ENCODE results near the gene ZBTB4.

ZBTB4 gene

DNA sequence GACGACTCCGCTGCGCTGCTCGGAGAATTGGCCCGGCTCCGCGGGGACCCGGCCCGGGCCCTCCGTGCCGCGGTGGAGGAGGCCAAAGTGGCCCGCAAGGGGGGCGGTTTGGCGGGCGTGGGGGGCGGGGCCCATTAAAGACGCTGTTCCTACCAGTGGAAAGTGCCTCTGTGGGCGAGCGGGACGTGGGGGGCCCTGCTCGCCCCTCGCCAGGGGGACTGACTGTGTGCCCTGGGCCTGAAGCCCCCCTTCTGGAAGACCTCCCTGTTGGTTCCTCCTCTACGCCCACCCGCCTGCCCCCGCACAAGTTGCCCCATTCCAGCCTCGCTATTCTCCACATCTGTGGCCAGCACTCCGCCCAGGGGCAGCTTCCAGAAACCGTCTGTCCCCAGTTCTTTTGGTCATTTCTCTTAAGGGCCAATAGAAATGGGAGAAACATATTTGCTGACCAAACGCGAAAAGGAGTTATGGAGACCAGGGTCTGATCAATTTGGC lies 42.0 kb downstream of the ZBTB4 start:
- Histone ChIP-seq H3K27ac (ENCODE audit: low read length) (no peak overlapping the region), H3K9me3 (ENCODE audit: insufficient read depth, low read length) (no peaks in the 10 kb centered on the region), H4K20me1 (ENCODE audit: insufficient read depth, low read length) (no peaks in the 10 kb centered on the region), H3K4me3 (ENCODE audit: low read length) (no peak overlapping the region), H3K27me3 (ENCODE audit: low read depth, low read length) (0 out of 2 replicates have a peak, but pooled peaks cover 3% of the 10 kb centered on the region), H3K36me3 (replicated peaks; ENCODE audit: low read depth, low read length) (no peaks in the 10 kb centered on the region), H2AFZ (ENCODE audit: low read depth, low read length) (no peak overlapping the region), H3K9ac (ENCODE audit: low read length) (no peak overlapping the region), H3K79me2 (ENCODE audit: low read length) (no peaks in the 10 kb centered on the region), H3K4me1 (ENCODE audit: low read length) (peaks cover 12% of the 10 kb centered on the region), H3K4me2 (ENCODE audit: low read length) (no peak overlapping the region)
- no peak for TF ChIP-seq EZH2phosphoT487 (IDR thresholded peaks at IDR 0.05; ENCODE audit: low read depth)
- TF ChIP-seq, protein P1, sequence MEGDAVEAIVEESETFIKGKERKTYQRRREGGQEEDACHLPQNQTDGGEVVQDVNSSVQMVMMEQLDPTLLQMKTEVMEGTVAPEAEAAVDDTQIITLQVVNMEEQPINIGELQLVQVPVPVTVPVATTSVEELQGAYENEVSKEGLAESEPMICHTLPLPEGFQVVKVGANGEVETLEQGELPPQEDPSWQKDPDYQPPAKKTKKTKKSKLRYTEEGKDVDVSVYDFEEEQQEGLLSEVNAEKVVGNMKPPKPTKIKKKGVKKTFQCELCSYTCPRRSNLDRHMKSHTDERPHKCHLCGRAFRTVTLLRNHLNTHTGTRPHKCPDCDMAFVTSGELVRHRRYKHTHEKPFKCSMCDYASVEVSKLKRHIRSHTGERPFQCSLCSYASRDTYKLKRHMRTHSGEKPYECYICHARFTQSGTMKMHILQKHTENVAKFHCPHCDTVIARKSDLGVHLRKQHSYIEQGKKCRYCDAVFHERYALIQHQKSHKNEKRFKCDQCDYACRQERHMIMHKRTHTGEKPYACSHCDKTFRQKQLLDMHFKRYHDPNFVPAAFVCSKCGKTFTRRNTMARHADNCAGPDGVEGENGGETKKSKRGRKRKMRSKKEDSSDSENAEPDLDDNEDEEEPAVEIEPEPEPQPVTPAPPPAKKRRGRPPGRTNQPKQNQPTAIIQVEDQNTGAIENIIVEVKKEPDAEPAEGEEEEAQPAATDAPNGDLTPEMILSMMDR (IDR thresholded peaks at IDR 0.05; ENCODE audit: low read depth, low read length) = no peak

GRCh38 chr17:7436556-7437368 lies 42.7 kb downstream of the ZBTB4 start:
- Histone ChIP-seq H3K27me3 (ENCODE audit: low read depth, low read length) (0 out of 2 replicates have a peak, but pooled peaks cover 3% of the 10 kb centered on the region), H3K4me1 (ENCODE audit: low read length) (peaks cover 12% of the 10 kb centered on the region), H3K27ac (ENCODE audit: low read length) (no peak overlapping the region), H3K79me2 (ENCODE audit: low read length) (no peaks in the 10 kb centered on the region), H3K9ac (ENCODE audit: low read length) (no peak overlapping the region), H2AFZ (ENCODE audit: low read depth, low read length) (no peak overlapping the region), H3K36me3 (replicated peaks; ENCODE audit: low read depth, low read length) (no peaks in the 10 kb centered on the region), H4K20me1 (ENCODE audit: insufficient read depth, low read length) (no peaks in the 10 kb centered on the region), H3K4me2 (ENCODE audit: low read length) (peak overlapping the region; percentile 84), H3K4me3 (ENCODE audit: low read length) (no peak overlapping the region), H3K9me3 (ENCODE audit: insufficient read depth, low read length) (no peaks in the 10 kb centered on the region)
- no peak for TF ChIP-seq EZH2phosphoT487 (IDR thresholded peaks at IDR 0.05; ENCODE audit: low read depth)
- TF ChIP-seq, protein P1 (IDR thresholded peaks at IDR 0.05; ENCODE audit: low read depth, low read length) = no peak

DNA sequence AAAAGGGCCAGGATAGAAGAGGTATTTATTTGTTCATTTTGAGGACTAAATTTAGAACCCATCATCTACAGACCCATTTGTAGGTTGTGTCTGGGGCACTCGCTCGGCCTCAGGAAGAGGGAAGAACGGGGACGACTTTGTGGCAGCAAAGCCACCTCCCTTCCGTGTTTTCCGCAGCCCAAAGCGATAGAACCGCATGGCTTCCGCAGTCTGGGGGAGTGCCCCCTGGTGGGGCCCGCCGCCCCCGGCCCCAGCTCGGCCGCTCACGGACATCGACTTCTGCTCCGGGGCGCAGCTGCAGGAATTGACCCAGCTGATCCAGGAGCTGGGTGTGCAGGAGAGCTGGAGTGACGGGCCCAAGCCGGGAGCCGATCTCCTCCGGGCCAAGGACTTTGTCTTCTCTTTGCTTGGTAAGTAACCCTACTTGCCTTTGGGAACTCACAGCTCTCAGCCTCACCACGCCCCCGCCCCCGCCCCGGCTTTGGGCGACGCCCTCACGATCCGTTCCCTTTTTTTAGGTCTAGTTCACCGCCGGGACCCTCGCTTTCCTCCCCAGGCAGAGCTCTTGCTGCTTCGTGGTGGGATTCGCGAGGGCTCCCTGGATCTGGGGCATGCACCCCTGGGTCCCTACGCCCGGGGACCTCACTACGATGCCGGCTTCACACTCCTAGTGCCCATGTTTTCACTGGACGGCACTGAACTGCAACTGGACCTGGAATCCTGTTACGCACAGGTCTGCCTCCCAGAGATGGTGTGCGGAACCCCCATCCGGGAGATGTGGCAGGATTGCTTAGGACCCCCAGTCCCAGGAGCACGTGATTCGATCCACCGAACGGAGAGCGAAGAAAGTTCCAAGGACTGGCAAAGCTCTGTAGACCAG lies 43.5 kb downstream of the ZBTB4 start:
- peak overlapping the region; percentile 83 for H3K4me3 ChIP-seq (ENCODE audit: low read length)
- H2AFZ ChIP-seq (ENCODE audit: low read depth, low read length) = 0 out of 2 replicates have a peak overlapping the region, but pooled peaks have one; percentile 47
- TF ChIP-seq EZH2phosphoT487 (IDR thresholded peaks at IDR 0.05; ENCODE audit: low read depth) = no peak
- TF ChIP-seq, protein P1 (IDR thresholded peaks at IDR 0.05; ENCODE audit: low read depth, low read length) = no peak
- H3K27ac ChIP-seq (ENCODE audit: low read length) = peak overlapping the region; percentile 44
- H3K36me3 ChIP-seq (replicated peaks; ENCODE audit: low read depth, low read length) = no peaks in the 10 kb centered on the region
- H3K9me3 ChIP-seq (ENCODE audit: insufficient read depth, low read length) = no peaks in the 10 kb centered on the region
- no peaks in the 10 kb centered on the region for H4K20me1 ChIP-seq (ENCODE audit: insufficient read depth, low read length)
- peaks cover 12% of the 10 kb centered on the region for H3K4me1 ChIP-seq (ENCODE audit: low read length)
- peak overlapping the region; percentile 63 for H3K9ac ChIP-seq (ENCODE audit: low read length)
- H3K4me2 ChIP-seq (ENCODE audit: low read length) = peak overlapping the region; percentile 84
- H3K79me2 ChIP-seq (ENCODE audit: low read length) = no peaks in the 10 kb centered on the region
- H3K27me3 ChIP-seq (ENCODE audit: low read depth, low read length) = 0 out of 2 replicates have a peak, but pooled peaks cover 3% of the 10 kb centered on the region

DNA sequence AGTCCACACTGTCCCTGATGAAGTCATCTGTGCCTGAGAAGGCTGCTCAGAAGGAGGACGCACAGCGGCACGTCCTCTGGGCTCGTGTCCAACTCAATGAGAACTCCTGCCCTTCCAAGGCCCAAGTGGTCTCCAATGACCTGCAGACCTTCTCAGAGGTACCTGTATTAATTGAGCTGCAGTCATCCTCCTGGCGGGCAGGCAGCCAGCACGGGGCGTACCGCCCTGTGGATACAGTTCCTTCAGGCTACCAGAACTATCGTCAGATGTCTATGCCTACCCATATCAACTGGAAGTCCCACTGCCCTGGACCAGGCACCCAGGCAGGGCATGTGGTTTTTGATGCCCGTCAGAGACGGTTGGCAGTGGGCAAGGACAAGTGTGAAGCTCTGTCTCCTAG lies 47.1 kb downstream of the ZBTB4 start:
- H3K4me1 ChIP-seq (ENCODE audit: low read length) = peaks cover 5% of the 10 kb centered on the region
- H3K79me2 ChIP-seq (ENCODE audit: low read length) = no peaks in the 10 kb centered on the region
- H3K4me2 ChIP-seq (ENCODE audit: low read length) = no peak overlapping the region
- H3K27me3 ChIP-seq (ENCODE audit: low read depth, low read length) = no peaks in the 10 kb centered on the region
- no peak overlapping the region for H3K9ac ChIP-seq (ENCODE audit: low read length)
- no peaks in the 10 kb centered on the region for H4K20me1 ChIP-seq (ENCODE audit: insufficient read depth, low read length)
- H3K9me3 ChIP-seq (ENCODE audit: insufficient read depth, low read length) = no peaks in the 10 kb centered on the region
- H3K4me3 ChIP-seq (ENCODE audit: low read length) = no peak overlapping the region
- H3K27ac ChIP-seq (ENCODE audit: low read length) = no peak overlapping the region
- TF ChIP-seq EZH2phosphoT487 (IDR thresholded peaks at IDR 0.05; ENCODE audit: low read depth) = no peak
- TF ChIP-seq, protein P1 (IDR thresholded peaks at IDR 0.05; ENCODE audit: low read depth, low read length) = no peak
- H2AFZ ChIP-seq (ENCODE audit: low read depth, low read length) = no peak overlapping the region
- H3K36me3 ChIP-seq (replicated peaks; ENCODE audit: low read depth, low read length) = no peaks in the 10 kb centered on the region
